Effector CD8-positive, alpha-beta T cell (primary cell): ENCODE data around the gene ERRFI1.
"Not testable (repeated sequence)": the region's sequence is repeated elsewhere in the genome, so short reads cannot be mapped to it uniquely, and the experiment has no call there.

ENCODE experiments used
- DNase-seq: peaks from one replicate; lab custom pipeline; 2025; lab: John Stamatoyannopoulos, UW
- total RNA-seq, 4 experiments: gene quantifications; one replicate each; lab custom pipeline; 2026; lab: John Stamatoyannopoulos, UW

ERRFI1 gene, protein sequence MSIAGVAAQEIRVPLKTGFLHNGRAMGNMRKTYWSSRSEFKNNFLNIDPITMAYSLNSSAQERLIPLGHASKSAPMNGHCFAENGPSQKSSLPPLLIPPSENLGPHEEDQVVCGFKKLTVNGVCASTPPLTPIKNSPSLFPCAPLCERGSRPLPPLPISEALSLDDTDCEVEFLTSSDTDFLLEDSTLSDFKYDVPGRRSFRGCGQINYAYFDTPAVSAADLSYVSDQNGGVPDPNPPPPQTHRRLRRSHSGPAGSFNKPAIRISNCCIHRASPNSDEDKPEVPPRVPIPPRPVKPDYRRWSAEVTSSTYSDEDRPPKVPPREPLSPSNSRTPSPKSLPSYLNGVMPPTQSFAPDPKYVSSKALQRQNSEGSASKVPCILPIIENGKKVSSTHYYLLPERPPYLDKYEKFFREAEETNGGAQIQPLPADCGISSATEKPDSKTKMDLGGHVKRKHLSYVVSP
- 2.0 to 10.3 (median 7.2) reads per million in 4 experiments for total RNA-seq

GRCh38 chr1:8026153-8026975 is at the start of gene ERRFI1:
TSS of gene ERRFI1 (minus strand) at chr1:8026309. CDS start at chr1:8015619, 10,690 bp downstream.
- DNase-seq, result peak; percentile 80

DNA sequence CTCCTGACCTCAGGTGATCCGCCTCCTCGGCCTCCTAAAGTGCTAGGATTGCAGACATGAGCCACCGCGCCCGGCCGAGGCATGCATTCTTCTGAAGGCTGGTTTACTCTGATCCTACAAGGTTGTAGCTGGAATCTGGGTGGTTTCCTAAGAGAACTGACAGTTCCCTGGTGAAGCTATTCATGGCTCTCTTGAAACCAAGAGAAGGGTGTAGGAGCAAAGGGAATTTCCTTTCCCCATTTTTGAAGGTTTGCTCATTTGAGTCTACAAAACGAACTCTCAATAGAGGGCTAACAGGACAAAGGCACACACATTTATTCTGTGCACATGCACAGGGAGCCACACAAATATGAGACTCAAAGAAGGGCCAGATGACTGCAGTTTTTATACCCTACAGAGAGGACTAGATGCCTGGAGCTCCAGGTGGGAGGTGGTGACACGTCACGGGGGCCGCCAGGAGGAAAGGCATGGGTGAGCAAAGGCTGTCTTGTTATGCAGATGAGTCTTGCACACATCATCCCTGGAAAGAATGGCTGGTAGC is 49.5 kb upstream of the ERRFI1 start:
- no peak for DNase-seq

- DNase-seq, result no peak
Measured at GRCh38 chr1:8073112-8073855, 47.2 kb upstream of the ERRFI1 start.

DNA sequence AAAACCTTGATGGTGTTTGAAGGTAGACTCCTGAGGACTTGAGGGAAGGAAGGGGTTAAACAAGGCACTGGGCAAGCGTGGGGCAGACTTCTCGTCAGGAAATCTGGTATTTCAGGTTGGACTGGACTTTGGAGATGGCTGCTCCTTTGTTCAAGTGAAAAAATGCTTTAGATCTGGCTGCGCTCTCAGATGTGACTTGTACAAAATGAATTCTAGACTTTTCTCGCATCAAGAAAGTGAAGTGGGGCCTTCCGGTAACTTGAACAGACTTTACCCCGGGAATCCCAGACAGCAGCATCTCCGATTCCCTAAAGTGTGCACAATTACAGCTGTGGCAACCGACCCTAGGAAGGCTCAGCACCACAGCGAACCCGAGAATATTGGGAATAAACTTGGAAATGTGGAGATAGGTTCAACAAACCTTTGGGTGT is 44.3 kb upstream of the ERRFI1 start:
- DNase-seq, result no peak

DNA sequence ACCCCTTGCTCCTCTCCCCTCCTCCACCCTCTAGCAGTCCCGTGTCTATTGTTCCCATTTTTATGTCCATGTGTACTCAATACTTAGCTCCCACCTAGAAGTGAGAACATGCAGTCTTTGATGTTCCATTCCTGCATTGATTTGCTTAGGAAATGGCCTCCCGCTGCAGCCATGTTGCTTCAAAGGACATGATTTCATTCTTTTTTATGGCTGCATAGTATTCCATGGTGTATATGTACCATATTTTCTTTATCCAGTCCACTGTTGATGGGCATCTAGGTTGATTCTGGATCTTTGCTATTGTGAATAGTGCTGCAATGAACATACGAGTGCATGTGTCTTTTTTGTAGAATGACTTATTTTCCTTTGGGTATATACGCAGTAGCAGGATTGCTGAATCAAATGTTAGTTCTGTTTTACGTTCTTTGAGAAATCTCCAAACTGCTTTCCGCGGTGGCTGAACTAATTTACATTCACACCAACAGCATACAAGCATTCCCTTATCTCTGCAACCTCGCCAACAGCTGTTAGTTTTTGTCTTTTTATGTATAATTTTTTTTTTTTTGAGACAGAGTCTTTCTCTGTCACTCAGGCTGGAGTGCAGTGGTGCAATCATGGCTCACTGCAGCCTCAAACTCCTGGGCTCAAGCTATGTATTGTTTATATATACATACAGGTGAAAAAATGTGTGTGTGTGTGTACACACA is 43.7 kb upstream of the ERRFI1 start:
- not testable (repeated sequence) for DNase-seq

DNA sequence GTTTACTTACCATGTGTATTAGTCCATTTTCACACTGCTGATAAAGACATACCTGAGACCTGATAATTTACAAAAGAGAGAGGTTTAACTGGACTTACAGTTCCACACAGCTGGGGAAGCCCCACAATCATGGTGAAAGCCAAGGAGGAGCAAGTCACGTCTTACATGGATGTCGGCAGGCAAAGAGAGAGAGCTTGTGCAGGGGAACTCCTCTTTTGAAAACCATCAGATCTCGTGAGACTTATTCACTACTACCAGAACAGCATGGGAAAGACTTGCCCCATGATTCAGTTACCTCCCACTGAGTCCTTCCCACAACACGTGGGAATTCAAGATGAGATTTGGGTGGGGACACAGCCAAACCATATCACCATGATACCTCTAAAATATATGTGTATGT is 39.3 kb upstream of the ERRFI1 start:
- DNase-seq, result no peak

DNA sequence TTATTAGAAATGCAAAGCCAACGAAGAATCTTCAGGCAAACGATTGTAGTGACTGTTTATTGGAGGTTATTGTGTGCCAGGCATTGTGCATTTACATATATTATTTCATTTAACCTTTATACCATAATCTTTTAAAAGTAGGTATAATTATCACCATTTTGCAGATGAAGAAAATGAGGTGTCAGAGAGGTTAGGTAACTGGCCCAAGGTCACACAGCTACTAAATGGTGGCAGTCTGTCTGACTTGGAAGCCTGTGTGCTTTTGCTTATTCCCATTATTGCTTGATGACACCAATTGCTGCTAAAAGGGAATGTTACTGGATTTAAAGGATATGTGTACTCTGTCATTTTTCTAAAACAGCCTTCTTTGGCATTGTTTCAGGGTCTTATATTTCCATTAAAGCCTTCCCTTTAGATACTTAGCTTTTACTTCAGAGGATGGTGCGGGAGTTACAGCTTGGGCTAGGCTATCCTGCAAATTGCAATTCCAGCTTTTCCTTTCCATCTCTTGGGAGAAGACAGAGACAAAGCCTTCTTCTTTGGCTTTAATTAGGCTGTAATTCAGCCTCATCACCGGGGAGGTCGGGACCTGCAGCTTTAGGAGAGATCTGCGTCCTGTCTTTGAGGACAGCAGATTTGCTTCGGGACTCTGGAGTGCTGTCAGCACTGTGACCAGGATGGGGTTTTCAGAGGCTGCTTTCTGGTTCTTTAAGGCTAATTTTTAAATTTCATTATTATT is 37.4 kb upstream of the ERRFI1 start:
- no peak for DNase-seq

- DNase-seq, result no peak
Measured at GRCh38 chr1:8062861-8063260, 36.8 kb upstream of the ERRFI1 start.

DNA sequence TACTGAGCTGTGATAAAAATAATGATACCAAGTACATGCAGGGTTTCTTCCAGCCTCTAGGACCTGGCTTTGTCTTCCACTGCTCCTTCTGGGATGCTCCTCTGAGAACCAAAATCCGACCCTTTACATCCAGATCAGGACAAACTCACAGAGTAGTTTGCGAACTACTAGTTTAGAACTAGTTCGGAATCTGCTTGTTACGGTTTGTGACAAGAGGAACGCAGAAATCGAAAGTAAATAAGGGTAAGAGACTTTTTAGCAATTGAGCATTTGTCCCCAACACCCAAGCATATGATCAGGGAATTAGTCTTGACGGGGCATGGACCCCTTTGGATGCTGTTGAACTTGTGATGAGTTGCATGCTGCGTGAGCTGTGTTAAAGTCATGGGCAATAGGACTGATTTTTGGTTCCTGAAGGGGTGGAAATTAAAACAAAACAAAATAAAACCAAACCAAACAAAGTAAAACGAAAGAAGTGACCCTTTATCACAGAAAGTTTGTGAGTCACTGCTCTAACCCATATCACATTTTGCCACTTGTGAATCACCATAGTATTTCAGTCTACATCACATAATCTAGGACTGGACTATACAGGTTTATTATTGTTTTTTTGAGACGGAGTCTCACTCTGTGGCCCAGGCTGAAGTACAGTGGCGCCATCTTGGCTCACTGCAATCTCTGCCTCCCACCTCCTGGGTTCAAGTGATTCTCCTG is 35.7 kb upstream of the ERRFI1 start:
- no peak for DNase-seq

DNA sequence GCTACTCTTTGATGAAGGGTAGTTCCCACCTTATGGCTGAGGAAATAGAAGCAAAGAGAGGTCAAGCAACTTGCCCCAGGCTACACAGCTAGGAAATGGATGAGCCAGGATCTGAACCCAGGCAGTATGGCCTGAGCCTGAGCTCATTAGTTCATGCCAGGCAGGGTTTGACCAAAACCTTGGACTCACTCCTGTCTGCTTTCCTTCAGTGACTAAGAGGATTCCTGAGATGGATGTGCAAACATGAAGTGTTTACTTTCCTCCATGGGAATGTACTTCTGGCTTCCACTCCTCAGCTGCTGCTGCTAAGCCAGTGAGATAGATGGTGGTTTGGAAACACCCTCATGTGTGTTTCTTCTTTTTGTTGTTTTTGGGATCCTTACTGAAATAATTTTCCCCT is 35.1 kb upstream of the ERRFI1 start:
- no peak for DNase-seq

GRCh38 chr1:8059161-8059622 is 33.1 kb upstream of the ERRFI1 start:
- no peak for DNase-seq

- not testable (repeated sequence) for DNase-seq
Measured at GRCh38 chr1:8057779-8058178, 31.7 kb upstream of the ERRFI1 start.

DNA sequence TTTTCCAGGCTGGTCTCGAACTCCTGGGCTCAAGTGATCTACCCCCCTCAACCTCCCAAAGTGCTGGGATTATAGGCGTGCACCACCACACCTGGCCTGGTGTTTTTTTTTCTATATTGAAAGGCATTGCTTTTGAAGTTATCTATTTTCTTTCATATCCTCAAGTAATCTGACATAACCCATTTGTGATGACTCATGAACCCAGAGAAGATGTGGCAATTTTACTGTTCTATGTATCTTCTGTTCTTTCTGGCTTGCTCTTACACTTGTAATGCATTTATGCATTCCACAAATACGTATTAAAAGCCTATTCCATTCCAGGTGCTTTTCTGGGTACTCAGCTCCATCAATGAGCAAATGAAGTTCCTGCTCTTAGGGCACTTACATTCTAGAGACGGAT is 29.9 kb upstream of the ERRFI1 start:
- no peak for DNase-seq

DNA sequence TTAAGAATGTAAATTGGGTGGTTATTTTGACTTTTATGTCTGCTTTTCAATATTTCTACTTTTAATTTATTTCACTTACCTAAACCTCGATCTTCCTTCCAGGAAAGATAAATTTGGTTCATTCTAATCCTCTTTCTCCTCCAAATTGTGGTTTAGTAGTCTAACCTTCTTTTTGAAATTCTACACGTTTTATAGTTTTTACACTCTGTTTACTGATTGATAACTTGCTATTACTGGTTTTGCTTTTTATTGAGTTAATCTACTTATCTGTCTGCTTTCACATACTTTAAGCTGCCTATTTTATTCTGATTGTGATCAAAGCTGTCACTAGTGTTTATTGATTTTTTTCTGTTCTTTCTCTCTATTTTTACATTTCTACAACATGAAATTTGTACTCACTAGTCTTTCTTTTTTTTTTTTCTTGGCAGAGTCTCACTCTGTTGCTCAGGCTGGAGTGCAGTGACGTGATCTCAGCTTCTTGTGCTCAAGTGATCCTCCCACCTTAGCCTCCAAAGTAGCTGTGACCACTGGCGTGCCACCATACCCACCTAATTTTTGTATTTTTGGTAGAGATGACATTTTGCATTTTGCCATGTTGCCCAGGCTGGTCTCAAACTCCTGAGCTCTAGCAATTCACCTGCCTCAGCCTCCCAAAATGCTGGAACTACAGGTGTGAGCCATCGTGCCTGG is 27.9 kb upstream of the ERRFI1 start:
- no peak for DNase-seq

GRCh38 chr1:8051650-8052049 is 25.5 kb upstream of the ERRFI1 start:
- no peak for DNase-seq

DNA sequence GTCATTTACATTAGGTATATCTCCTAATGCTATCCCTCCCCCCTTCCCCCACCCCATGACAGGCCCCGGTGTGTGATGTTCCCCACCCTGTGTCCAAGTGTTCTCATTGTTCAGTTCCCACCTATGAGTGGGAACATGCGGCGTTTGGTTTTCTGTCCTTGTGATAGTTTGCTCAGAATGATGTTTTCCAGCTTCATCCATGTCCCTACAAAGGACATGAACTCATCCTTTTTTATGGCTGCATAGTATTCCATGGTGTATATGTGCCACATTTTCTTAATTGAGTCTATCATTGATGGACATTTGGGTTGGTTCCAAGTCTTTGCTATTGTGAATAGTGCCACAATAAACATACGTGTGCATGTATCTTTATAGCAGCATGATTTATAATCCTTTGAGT is 23.1 kb upstream of the ERRFI1 start:
- DNase-seq, result not testable (repeated sequence)

DNA sequence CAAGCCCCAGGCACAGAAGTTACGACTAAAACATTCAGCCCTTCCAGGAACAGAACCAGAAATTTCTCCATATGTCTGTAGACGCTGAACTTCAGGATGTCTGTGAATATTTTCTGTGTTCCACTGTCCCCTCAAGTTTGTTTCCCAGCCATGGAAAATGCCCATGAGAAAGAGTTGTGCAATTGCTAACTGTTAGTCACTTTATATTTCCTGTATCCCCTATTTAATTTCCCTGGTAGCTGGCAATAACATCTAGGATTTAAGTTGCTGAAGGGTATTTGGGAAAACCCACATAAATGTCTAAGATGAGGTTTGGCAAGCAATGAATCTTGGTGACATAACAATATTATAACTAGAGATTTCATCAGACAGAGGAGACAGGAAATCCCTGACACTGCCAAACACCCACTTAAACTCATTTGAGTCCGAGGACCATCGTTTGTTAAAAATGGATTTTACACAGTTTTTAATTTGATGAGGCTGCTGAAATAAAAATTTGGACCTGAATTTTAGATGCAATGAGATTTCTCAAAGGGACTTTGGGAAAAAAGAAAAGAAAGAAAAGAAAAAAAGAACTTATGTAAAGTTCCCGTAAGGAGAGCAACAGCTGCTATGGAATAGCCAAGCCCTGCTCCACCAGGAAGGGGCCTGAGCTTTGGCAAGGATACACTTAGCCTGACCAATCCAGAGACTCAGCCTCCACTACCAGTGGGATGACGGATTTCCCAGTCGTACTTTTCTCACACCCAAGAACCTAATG is 21.8 kb upstream of the ERRFI1 start:
- DNase-seq, result no peak

- no peak for DNase-seq
Measured at GRCh38 chr1:8047112-8047511, 21.0 kb upstream of the ERRFI1 start.
